ENCODE measurements around the gene DDX4.

DDX4 gene

DNA sequence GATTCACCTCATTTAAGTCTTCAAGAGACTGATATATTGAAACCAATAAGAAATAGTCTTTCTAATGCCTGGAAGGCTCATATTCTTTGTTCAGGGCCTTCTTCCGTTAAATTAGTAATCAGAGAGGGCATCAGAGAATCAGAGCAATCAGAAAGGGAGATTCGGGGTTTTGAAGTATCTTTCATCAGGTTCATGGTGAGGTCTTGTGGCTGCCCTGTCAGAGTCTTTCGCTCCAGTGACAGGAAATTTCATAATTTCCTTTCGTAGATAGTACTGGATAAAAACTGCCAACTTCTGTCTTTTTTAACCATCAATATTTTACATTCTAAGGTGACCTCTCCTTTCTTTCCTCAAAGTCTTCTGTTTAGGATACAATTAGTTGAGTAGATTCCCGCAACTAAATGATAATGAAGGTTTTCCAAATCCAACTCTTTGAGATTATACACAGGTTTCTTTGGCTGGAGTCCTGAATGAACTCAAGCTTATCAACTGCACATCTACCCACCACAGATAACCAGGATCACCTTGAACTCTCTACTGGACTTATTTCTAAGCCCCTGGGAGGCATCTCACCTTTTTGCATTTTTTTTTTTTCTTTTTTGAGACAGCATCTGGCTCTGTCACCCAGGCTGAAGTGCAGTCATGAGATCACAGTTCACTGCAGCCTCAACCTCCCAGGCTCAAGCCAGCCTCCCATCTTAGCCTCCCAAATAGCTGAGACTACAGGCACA, 118.8 kb downstream of the DDX4 start:
- no peak for DNase-seq
- no peak overlapping the region for H3K4me3 Mint-ChIP-seq
- H3K9me3 Mint-ChIP-seq, result no peaks in the 10 kb centered on the region
- H3K4me1 Mint-ChIP-seq, result peaks cover 29% of the 10 kb centered on the region
- H3K27ac Mint-ChIP-seq, result peak overlapping the region; percentile 64
- no peaks in the 10 kb centered on the region for H3K36me3 Mint-ChIP-seq (ENCODE audit: low read depth)
- H3K27me3 Mint-ChIP-seq, result no peaks in the 10 kb centered on the region
- peak; percentile 75 for ATAC-seq

- H3K36me3 Mint-ChIP-seq (ENCODE audit: low read depth), result no peaks in the 10 kb centered on the region
- peaks cover 26% of the 10 kb centered on the region for H3K4me1 Mint-ChIP-seq
- H3K4me3 Mint-ChIP-seq, result no peak overlapping the region
- peak overlapping the region; percentile 64 for H3K27ac Mint-ChIP-seq
- H3K27me3 Mint-ChIP-seq, result no peaks in the 10 kb centered on the region
- ATAC-seq, result no peak
- H3K9me3 Mint-ChIP-seq, result no peaks in the 10 kb centered on the region
- DNase-seq, result no peak
These were observed 119.4 kb downstream of the DDX4 start for GRCh38 chr5:55857247-55857640.

GRCh38 chr5:55858104-55858503, 120.2 kb downstream of the DDX4 start:
- Mint-ChIP-seq H3K4me1 (peaks cover 26% of the 10 kb centered on the region), H3K36me3 (ENCODE audit: low read depth) (no peaks in the 10 kb centered on the region), H3K27me3 (no peaks in the 10 kb centered on the region), H3K9me3 (no peaks in the 10 kb centered on the region), H3K4me3 (no peak overlapping the region), H3K27ac (no peak overlapping the region)
- DNase-seq, result no peak
- ATAC-seq, result no peak

GRCh38 chr5:55860288-55860687, 122.4 kb downstream of the DDX4 start:
- ATAC-seq (no peak), DNase-seq (no peak)
- no peak overlapping the region for H3K27ac Mint-ChIP-seq
- H3K9me3 Mint-ChIP-seq, result no peaks in the 10 kb centered on the region
- peaks cover 25% of the 10 kb centered on the region for H3K4me1 Mint-ChIP-seq
- H3K36me3 Mint-ChIP-seq (ENCODE audit: low read depth), result no peaks in the 10 kb centered on the region
- H3K27me3 Mint-ChIP-seq, result no peaks in the 10 kb centered on the region
- H3K4me3 Mint-ChIP-seq, result no peak overlapping the region

DNA sequence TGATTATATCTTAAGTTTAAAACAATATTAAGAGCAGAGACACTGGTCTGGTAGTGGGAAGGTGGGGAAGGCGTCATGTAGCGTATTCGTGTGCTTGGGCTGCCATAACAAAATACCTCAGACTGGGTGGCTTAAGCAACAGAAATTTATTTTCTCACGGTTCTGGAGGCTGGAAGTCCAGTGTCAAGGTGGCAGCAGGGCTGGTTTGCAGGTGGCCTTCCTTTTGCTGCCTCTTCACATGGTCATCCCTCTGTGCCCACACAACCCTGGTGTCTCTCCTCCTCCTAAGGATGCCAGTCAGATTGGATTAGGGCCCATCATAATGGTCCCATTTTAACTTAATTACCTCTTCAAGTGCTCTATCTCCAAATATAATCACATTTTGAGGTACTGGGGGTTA, 122.8 kb downstream of the DDX4 start:
- ATAC-seq, result no peak
- no peaks in the 10 kb centered on the region for H3K9me3 Mint-ChIP-seq
- H3K27ac Mint-ChIP-seq, result no peak overlapping the region
- H3K36me3 Mint-ChIP-seq (ENCODE audit: low read depth), result no peaks in the 10 kb centered on the region
- peaks cover 23% of the 10 kb centered on the region for H3K4me1 Mint-ChIP-seq
- no peak for DNase-seq
- no peaks in the 10 kb centered on the region for H3K27me3 Mint-ChIP-seq
- H3K4me3 Mint-ChIP-seq, result no peak overlapping the region

DNA sequence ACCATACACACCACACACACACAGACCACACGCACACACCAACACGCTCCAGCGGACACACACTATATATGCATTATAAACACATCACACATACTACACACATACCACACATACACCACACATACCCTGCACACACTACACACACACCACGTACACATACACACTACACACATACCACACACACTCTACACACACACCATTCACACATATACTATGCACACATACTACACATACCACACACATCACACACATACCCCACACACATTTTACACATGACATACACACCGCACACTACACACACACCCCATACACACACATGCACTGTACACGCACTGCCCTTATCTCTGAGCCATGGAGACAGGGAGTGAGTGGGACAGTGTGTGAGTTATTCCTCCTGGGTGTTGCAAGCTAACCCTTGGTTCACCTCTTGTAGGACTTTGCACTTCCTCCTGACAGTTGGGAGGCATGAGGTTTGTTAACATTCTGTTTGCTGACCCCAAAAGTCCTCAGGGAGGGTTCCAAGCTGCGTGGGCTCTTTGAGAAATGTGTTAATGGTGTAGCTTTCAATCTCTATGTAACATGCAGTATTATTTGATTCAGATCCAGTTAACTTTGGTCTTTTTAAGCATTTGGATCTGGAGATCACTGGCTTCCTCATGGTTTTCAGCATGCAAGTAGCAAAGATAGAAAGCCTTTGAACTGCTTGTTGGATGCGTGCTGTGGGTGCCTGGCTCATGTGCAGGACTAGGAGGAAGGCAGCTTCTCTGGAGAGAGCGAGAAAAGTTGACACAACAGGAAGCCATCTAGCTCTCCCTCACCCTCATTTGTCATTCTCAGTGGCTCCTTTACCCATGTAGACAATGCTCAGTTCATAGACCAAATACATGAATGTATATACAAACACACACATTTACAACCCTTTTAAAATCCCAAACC, 127.0 kb downstream of the DDX4 start:
- H3K36me3 Mint-ChIP-seq (ENCODE audit: low read depth), result no peaks in the 10 kb centered on the region

DNA sequence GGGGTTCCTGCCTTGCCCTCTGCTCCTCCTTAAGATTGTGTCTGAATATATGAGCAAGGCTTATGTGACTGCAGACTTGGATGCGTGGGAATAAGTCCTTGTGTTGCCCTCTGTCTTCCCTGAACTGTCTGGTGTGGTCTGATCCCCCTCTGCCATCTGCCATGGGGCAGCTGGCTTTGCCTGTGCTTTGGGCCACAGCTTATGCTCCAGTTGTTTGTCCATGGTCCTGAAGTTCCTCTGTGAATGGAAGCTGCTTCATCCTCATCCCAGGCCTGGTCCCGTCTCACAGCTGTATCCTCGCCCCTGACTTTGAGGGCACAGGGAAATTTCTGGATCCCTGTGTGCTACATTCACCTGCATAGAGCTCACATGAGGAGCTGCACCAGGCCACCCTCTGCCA, 128.0 kb downstream of the DDX4 start:
- Mint-ChIP-seq H3K27ac (peak overlapping the region; percentile 61), H3K27me3 (no peaks in the 10 kb centered on the region), H3K9me3 (peaks cover 4% of the 10 kb centered on the region), H3K4me1 (peaks cover 37% of the 10 kb centered on the region), H3K4me3 (no peak overlapping the region), H3K36me3 (ENCODE audit: low read depth) (no peaks in the 10 kb centered on the region)
- DNase-seq, result no peak
- no peak for ATAC-seq

More for the DNA sequence above, 127.0 kb downstream of the DDX4 start:
- peaks cover 35% of the 10 kb centered on the region for H3K4me1 Mint-ChIP-seq
- DNase-seq (no peak), ATAC-seq (no peak)
- H3K27me3 Mint-ChIP-seq, result no peaks in the 10 kb centered on the region
- no peak overlapping the region for H3K4me3 Mint-ChIP-seq
- H3K27ac Mint-ChIP-seq, result peak overlapping the region; percentile 21
- peaks cover 4% of the 10 kb centered on the region for H3K9me3 Mint-ChIP-seq

DNA sequence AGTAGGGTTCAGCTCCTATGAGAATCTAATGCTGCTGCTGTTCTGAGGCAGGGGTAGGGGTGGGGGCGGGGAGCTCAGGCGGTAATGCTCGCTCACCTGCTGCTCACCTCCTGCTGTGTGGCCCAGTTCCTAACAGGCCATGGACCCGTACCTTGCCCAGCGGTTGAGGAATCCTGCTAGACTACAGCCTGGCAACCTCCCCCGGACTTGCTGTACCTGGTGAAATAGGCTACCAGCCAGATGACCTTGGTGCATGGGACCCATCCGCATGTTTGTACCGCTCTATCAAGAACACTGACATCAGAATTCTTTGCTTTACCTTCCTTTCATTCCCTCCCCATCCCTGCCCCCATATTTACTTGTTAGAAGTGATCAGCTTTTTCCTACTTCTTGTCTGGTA, 128.6 kb downstream of the DDX4 start:
- Mint-ChIP-seq H3K4me3 (no peak overlapping the region), H3K36me3 (ENCODE audit: low read depth) (no peaks in the 10 kb centered on the region), H3K27me3 (no peaks in the 10 kb centered on the region), H3K9me3 (peaks cover 4% of the 10 kb centered on the region), H3K4me1 (peaks cover 37% of the 10 kb centered on the region), H3K27ac (no peak overlapping the region)
- DNase-seq, result no peak
- ATAC-seq, result no peak
